HepG2 (cell line): Measurements from ENCODE around the gene MACROD2. TPM values are rescaled to one million over a fixed set of nuclear protein-coding genes. Genes with fewer than 3 reads are reported as not detected.

Source experiments
- ATAC-seq: fragments of 200-7000 bp; cut with Tn5 transposase; 3 replicates; pipeline ENCODE4 v1.9.1; 2020; ENCODE audit warnings: mild to moderate bottlenecking, moderate library complexity
- BruUV-seq: library from RNA; stranded (reverse); fragments of 400-500 nt; replicated peaks from 2 replicates; lab custom pipeline; 2021; lab: Mats Ljungman, UMichigan
- CTCF ChIA-PET: fragments of 300-600 bp; formaldehyde crosslinking; extraction: SDS; loops from one replicate; lab custom pipeline; 2021; ENCODE audit warnings: low total read pairs, inconsistent platforms, low intra/inter-chr PET ratio; lab: Yijun Ruan, JAX
- POLR2A ChIA-PET: fragments of 350-600 bp; sonication (Branson Sonifier 250); formaldehyde crosslinking; loops from one replicate; lab custom pipeline; 2020; ENCODE audit warnings: antibody characterized with exemption, inconsistent platforms; lab: Yijun Ruan, JAX
- DNase-seq: peaks from one replicate; pipeline ENCODE4 v3.0.0-alpha.2; 2015; ENCODE audit warnings: low spot score
- FAIRE-seq: peaks from 3 replicates; lab custom pipeline; 2011; peaks lifted over from hg19 to GRCh38; lab: Jason Lieb, UNC
- H2AFZ ChIP-seq: one replicate; pipeline ENCODE4 v1.6.1; 2011; ENCODE audit warnings: low read length, inconsistent platforms
- H3K27ac ChIP-seq: fragments of 300-600 bp; 3 replicates; pipeline ENCODE4 v1.8.0; 2011; ENCODE audit warnings: mixed run types, mild to moderate bottlenecking, mixed read lengths, low read length, inconsistent platforms; ENCODE audit not compliant: insufficient read depth; ENCODE audit errors: extremely low read length
- H3K27me3 ChIP-seq, 2 experiments: fragments of 200-600 bp in 1 of 2; 2 replicates in 1 of 2; 3 replicates in 1 of 2; pipeline versions ENCODE4 v1.6.0 to v1.8.0; 2011; ENCODE audit warnings: low read length in 2 of 2, mild to moderate bottlenecking in 2 of 2, moderate library complexity in 2 of 2, inconsistent platforms in 1 of 2; ENCODE audit not compliant: insufficient read depth in 2 of 2, control insufficient read depth in 1 of 2
- H3K36me3 ChIP-seq, 2 experiments: fragments of 200-600 bp in 1 of 2; replicated peaks in 1 of 2; 2 replicates in 1 of 2; 3 replicates in 1 of 2; pipeline versions ENCODE4 v1.5.1 to v1.8.0; 2011; ENCODE audit warnings: low read length in 2 of 2, inconsistent platforms in 1 of 2; ENCODE audit not compliant: insufficient read depth in 2 of 2, control insufficient read depth in 1 of 2
- H3K4me1 ChIP-seq: 2 replicates; pipeline ENCODE4 v1.5.1; 2012; ENCODE audit warnings: low read length, inconsistent platforms; ENCODE audit not compliant: insufficient read depth
- H3K4me2 ChIP-seq: 2 replicates; pipeline ENCODE4 v1.6.0; 2011; ENCODE audit warnings: low read depth, low read length, inconsistent platforms
- H3K4me3 ChIP-seq, 3 experiments: fragments of 200-600 bp in 1 of 3; sonication (generic), shearing (Covaris generic) in 1 of 3; replicated peaks in 1 of 3; 2 replicates each; pipeline ENCODE4 v1.5.1; 2011 to 2016; ENCODE audit warnings: low read length in 3 of 3, inconsistent platforms in 2 of 3, low read depth in 2 of 3, mild to moderate bottlenecking in 2 of 3, control low read depth in 1 of 3, mixed read lengths in 1 of 3; ENCODE audit not compliant: insufficient read depth in 1 of 3
- H3K79me2 ChIP-seq: one replicate; pipeline ENCODE4 v1.6.1; 2011; ENCODE audit warnings: low read length, inconsistent platforms; ENCODE audit not compliant: insufficient read depth
- H3K9ac ChIP-seq: 2 replicates; pipeline ENCODE4 v1.6.0; 2011; ENCODE audit warnings: mild to moderate bottlenecking, low read depth, low read length, inconsistent platforms; ENCODE audit not compliant: insufficient read depth
- H3K9me3 ChIP-seq: 2 replicates; pipeline ENCODE4 v1.5.1; 2012; ENCODE audit warnings: mild to moderate bottlenecking, low read length
- H4K20me1 ChIP-seq: 2 replicates; pipeline ENCODE4 v1.6.0; 2011; ENCODE audit warnings: inconsistent platforms, mild to moderate bottlenecking, low read length, moderate library complexity; ENCODE audit not compliant: insufficient read depth
- GPN1 ChIP-seq: sonication (generic); formaldehyde crosslinking; IDR thresholded peaks from 2 replicates; pipeline ENCODE4 v1.5.1; 2020; ENCODE audit warnings: missing genetic modification reagents, borderline replicate concordance
- ZNF230 ChIP-seq: sonication (generic); formaldehyde crosslinking; IDR thresholded peaks from 2 replicates; pipeline ENCODE4 v1.4.0; 2020; ENCODE audit warnings: mild to moderate bottlenecking, missing genetic modification reagents
- WGBS: methylation state at CpG from one replicate; pipeline ENCODE4 v1.1.6; 2017; ENCODE audit warnings: low lambda C conversion rate; 5-methylcytosine and 5-hydroxymethylcytosine counted together
- in situ Hi-C: cut with HindIII; loops from 2 replicates; pipeline ENCODE4 v1.10.0; 2017; ENCODE audit warnings: low pct_unique_long_range_greater_than_20kb; ENCODE audit not compliant: extremely low pct_ligation_motif_present
- intact Hi-C: fragments of 100-400 bp; cut with micrococcal nuclease; formaldehyde crosslinking; loops from one replicate; pipeline ENCODE4 v1.10.0; 2022; ENCODE audit not compliant: unreplicated experiment
- polyA plus RNA-seq, 8 experiments: library from polyadenylated mRNA; depleted of rRNA in 3 of 8; stranded (reverse) in 7 of 8; unstranded in 1 of 8; fragments of >200 nt; fragmentation: Illumina TruSeq in 4 of 8; extraction: Trizol in 4 of 8; gene quantifications; 2 replicates each; pipeline versions ENCODE4 v1.2.1 to v1.2.3, GENCODE V29; 2011 to 2016; ENCODE audit warnings: low read depth in 4 of 8, missing spikeins in 1 of 8, mixed read lengths in 1 of 8; ENCODE audit not compliant: insufficient read depth in 1 of 8
- total RNA-seq, 5 experiments: library from RNA; depleted of rRNA; stranded (reverse); fragments of >200 nt; fragmentation: Illumina TruSeq; extraction: Trizol; gene quantifications; 2 replicates each; pipeline ENCODE4 v1.2.3, GENCODE V29; 2016; ENCODE audit warnings: low read depth in 1 of 5
- TF ChIP-seq, protein P1 (sequence below): sonication (generic); formaldehyde crosslinking; IDR thresholded peaks from 2 replicates; pipeline ENCODE4 v1.4.0; 2020; ENCODE audit warnings: missing genetic modification reagents
- TF ChIP-seq, protein P2 (sequence below): IDR thresholded peaks from 2 replicates; pipeline ENCODE4 v1.6.1; 2016; ENCODE audit warnings: control low read depth

MACROD2 gene
- total and polyA plus RNA-seq, 2 of the 13 experiments (the other 11 are each of a cell fraction or from before 2014, with no cell fraction given), result 0.13 to 0.51 TPM

- ChIA-PET CTCF (no interaction called here), POLR2A (no interaction called here)
- FAIRE-seq (no peak), ATAC-seq (no peak), DNase-seq (no peak)
- intact Hi-C loops, result no loop called here
- Histone ChIP-seq H3K9ac (no peak overlapping the region), H2AFZ (no peak overlapping the region), H3K4me1 (no peaks in the 10 kb centered on the region), H4K20me1 (no peaks in the 10 kb centered on the region), H3K4me3 (no peak overlapping the region), H3K27me3 (no peaks in the 10 kb centered on the region), H3K27ac (no peak overlapping the region), H3K4me2 (no peak overlapping the region), H3K36me3 (no peaks in the 10 kb centered on the region), H3K9me3 (peaks cover 100% of the 10 kb centered on the region), H3K79me2 (no peaks in the 10 kb centered on the region)
- BruUV-seq, result no TSS peak
- 5% methylated on average over 2 of the region's 2 CpGs for WGBS
- TF ChIP-seq, protein P1, sequence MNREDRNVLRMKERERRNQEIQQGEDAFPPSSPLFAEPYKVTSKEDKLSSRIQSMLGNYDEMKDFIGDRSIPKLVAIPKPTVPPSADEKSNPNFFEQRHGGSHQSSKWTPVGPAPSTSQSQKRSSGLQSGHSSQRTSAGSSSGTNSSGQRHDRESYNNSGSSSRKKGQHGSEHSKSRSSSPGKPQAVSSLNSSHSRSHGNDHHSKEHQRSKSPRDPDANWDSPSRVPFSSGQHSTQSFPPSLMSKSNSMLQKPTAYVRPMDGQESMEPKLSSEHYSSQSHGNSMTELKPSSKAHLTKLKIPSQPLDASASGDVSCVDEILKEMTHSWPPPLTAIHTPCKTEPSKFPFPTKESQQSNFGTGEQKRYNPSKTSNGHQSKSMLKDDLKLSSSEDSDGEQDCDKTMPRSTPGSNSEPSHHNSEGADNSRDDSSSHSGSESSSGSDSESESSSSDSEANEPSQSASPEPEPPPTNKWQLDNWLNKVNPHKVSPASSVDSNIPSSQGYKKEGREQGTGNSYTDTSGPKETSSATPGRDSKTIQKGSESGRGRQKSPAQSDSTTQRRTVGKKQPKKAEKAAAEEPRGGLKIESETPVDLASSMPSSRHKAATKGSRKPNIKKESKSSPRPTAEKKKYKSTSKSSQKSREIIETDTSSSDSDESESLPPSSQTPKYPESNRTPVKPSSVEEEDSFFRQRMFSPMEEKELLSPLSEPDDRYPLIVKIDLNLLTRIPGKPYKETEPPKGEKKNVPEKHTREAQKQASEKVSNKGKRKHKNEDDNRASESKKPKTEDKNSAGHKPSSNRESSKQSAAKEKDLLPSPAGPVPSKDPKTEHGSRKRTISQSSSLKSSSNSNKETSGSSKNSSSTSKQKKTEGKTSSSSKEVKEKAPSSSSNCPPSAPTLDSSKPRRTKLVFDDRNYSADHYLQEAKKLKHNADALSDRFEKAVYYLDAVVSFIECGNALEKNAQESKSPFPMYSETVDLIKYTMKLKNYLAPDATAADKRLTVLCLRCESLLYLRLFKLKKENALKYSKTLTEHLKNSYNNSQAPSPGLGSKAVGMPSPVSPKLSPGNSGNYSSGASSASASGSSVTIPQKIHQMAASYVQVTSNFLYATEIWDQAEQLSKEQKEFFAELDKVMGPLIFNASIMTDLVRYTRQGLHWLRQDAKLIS, result no peak
- TF ChIP-seq ZNF230 (no peak), GPN1 (CRISPR knock-in tag) (no peak)
- TF ChIP-seq, protein P2, sequence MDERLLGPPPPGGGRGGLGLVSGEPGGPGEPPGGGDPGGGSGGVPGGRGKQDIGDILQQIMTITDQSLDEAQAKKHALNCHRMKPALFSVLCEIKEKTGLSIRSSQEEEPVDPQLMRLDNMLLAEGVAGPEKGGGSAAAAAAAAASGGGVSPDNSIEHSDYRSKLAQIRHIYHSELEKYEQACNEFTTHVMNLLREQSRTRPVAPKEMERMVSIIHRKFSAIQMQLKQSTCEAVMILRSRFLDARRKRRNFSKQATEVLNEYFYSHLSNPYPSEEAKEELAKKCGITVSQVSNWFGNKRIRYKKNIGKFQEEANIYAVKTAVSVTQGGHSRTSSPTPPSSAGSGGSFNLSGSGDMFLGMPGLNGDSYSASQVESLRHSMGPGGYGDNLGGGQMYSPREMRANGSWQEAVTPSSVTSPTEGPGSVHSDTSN (CRISPR knock-in tag), result no peak
- in situ Hi-C loops, result no loop called here
Observed at GRCh38 chr20:15610787-15611186, 1615.5 kb downstream of the MACROD2 start.
